HG02973 (cell line): Measurements from ENCODE around the gene C1QL2.

Experiments used
- ATAC-seq: cut with Tn5 transposase; IDR thresholded peaks from one replicate; pipeline ENCODE4 v1.9.1; 2021; ENCODE audit warnings: moderate library complexity; ENCODE audit not compliant: unreplicated experiment

C1QL2 gene

DNA sequence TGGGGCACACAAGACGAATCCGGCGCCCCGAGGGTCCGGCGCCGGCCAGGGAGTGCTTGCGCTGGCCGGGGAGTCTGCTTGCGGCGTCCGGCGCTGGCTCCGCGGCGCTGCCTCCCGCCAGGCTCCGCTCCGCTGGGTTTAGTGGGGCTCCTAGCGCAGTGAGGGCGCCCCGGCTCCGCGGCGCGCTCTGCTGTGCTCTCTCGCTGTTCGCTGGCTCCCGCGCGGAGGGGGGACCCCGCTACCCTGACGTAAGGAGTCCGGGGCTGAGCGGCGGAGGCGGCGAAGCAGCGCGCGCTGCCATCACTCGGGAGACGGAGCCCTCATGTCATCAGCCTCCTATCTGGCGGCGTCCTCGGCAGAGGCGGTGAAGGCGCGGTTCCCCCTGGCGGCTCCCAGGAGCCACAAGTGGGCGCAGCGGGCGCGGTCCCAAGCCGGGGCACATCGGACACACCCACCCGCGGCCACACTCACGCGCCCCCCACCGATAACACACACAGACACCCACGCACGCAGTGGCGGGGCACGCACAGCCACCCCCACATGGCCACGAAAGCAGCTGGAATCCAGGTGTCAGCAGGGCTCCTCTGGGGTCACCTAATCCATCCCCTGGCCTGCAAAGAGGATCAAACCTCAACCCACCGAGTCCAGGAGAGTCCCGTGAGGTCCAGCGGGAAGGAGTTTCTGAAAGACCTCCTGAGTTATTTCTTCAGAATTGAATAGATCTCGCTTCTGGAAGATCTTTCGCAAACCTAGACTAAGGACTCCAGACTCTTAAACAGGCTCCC is at the start of gene C1QL2:
TSS of gene C1QL2 (minus strand) at position 189 of the 785 bp plus-strand sequence. CDS start 482 bp downstream, outside the sequence.
- no peak for ATAC-seq

DNA sequence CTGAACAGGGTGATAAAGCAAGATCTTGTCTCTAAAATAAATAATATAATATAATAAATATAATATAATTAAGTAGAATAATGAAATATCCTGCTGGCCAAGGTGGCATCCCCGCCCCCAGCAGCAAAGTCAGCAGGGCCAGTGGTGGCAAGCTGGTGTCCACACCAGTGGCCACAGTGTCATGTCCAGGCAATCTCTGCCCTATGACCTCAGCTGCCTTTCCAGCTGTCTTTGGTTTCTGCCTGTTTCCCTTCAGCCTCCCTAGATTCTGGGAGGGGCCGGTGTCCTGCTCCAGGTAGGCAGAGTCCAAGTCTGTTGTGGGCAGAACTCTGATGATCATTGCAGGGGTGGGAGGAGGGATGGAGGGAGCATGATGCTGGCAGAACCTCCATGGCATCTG is 48.9 kb upstream of the C1QL2 start:
- ATAC-seq: no peak

DNA sequence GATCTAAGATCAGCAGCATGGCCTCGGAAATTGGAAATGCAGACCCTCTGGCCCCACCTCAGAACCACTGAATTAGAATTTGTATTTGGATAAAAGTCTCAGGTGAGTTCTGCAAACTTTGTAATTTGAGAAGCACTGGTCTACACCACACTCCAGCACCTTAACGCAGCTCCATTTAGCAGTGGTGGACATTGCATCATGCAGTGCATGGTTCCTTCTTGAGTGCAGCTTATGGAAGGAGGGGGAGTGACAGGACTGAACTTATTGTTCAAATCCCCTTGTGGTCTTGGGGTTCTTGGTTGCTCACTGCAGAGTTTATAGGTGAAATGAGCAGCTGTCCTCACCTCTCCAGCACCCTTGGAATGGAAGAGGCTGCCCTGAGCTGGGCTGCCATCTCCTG is 47.6 kb upstream of the C1QL2 start:
- ATAC-seq: no peak

DNA sequence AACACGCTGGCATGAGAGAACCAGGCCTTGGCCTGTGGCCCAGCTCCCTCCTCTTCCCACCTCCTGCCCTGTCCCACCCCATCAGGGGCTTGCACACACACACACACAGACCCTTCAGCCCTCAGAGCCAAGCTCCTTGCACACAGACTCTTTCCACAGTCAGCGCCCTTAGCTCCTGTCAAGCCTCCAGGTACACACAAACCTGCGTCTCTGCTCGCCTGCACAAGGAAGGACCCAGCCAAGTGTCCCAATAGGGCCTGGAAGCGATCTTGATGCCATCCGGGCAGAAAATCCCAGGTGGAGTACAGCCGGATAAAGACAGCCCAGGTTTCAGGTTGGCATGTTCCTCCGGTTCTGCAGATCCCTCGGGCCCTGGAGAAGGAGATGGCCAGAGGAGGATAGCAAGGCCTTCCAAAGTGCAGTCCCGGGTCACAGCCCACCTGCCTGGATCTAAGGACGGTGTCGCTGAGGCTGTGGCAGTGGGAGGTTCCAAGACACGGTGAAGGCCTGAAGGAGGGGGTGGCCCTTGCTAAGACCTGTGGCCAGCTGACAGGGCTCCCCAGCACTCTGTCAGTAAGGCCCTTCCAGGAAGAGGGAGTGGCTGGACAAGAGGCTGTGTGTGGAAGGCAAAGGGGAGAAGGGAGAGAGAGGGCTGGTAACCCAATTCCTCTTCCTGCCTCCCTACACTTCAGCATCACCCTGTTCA is 46.6 kb upstream of the C1QL2 start:
- no peak for ATAC-seq

DNA sequence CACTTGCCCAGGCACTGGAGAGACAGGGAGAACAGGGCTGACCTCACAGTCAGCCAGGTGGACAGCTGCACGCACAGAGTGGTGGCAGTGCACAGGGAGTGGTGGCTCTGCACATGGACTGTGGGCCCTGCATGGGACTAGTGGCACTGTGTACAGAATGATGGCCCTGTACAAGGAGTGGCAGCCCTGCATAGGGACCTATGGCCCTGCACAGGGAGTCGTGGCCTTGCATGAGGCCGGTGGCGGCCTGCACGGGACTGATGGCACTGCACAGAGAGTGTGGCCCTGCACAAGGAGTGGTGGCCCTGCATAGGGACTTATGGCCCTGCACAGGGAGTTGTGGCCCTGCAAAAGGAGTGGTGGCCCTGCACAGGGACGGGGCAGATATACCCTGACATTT is 46.0 kb upstream of the C1QL2 start:
- ATAC-seq: no peak

DNA sequence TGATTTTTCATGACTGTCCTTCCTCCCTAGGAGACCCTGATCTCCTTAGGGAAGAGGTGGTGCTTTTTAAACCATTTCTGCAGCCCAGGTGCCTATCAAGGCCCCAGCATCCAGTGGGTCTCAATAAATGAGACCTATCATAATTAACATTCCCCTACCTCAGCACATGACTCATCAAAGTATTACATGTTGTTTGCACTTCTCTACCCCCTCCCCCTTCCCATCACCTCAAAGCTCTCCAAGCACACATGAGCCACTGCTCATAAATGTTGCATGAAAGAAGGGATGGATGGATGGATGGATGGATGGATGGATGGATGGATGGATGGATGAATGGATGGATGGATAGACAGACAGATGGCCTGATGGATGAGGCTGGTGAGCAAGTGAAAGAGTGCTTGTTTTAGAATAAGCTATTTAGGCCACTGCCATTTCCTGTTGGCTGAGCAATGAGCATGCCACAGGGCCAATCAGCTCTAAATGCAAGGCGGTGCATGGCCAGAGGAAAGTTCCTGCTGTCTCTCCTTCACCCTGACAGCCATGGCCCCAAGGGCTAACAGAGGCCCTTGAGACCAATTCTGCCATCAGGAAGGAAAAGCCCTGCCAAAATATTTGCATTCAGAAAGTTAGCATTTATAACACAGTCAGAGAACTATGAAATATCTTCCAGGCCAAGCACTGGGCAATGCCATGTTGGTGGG is 44.2 kb upstream of the C1QL2 start:
- no peak for ATAC-seq

DNA sequence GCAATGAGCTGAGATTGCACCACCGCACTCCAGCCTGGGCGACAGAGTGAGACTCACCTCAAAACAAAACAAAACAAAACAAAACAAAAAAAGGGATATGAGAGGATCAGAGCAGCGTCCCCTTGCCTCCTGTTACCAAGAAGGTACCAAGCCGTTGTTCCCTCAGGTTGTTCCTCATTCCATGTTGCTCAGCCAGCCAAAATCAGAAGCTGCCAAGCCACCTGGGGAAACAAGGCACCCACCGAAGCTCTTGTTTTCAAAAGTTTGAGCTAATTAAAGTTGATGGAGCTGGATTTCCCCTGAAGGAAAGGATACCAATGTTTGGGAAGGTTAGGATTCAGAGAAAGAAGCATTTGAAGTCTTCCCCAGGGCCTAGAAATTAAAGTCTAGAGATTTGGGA is 43.3 kb upstream of the C1QL2 start:
- no peak for ATAC-seq

DNA sequence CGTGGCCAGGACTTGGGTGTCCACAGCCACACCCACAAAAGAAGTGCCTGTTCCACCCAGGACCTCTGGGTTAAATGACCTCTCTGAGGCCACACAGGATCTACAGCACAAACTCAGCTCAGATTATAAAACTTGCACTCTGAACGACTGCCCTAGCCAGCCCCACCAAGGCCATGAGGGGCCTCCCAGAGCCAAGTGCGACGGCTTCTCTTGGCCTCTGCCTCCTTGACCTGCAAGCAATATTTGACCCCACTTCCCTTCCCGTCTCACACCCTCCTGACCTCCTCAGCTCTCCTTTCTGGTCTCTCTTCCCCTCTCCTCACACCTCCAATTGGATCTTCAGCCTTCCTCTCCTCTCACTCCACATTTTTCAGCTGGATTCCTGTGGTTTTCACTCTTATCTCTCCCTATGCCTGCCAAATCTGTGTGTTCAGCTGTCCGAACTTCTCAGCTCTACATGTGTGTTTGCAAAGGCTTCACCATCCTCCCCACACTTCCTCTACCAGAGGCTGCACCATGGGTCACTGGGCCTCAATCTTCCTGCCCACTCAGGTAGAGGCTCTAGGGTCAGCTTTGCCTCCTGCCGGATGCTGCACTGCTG is 39.8 kb upstream of the C1QL2 start:
- ATAC-seq: no peak

DNA sequence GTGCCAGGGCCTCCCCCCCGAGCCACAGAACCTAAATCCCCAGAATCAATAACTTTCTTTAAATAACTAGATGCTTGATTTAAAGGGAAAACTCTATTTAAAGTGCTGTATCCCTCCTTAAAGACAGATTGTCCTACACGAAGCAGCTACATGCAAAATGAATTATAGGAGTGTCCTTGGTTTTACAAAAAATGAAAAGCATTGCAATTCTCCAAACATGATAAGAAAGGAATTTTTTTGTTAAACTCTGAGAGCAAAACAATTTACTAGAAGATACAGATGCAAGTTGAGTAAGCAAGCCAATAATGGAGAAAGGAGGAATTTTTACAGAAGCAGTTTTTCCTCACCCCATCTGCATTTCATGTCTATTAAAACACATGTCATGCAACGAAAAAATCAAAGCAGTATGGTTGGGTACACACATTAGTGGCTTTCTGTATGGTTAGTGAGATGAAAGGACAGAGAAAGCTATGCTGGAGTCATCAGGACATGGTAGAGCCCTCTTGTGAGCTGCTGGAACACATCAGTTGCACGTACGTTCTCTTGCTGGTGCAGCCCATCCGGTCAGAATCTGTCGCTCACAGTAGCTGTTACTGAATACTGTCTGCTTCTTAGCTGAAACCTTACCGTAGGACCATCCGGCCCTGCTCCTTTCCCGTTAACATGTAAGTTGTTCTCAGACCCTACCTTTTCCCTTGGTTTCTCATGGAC is 39.1 kb upstream of the C1QL2 start:
- no peak for ATAC-seq

DNA sequence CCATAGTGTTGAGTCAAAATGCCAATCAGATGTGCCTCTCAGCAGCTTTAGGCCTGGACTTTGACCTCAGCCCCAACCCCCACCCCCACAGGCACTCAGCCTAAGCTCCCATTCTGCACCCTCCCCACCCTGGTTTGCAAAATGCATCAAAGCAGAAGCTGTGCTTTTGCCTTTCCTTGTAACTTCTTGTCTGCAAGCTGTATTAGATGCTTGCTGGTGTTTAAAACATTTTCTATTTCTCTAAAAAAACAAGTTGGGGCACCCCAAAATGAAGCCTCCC is 38.5 kb upstream of the C1QL2 start:
- ATAC-seq: no peak

DNA sequence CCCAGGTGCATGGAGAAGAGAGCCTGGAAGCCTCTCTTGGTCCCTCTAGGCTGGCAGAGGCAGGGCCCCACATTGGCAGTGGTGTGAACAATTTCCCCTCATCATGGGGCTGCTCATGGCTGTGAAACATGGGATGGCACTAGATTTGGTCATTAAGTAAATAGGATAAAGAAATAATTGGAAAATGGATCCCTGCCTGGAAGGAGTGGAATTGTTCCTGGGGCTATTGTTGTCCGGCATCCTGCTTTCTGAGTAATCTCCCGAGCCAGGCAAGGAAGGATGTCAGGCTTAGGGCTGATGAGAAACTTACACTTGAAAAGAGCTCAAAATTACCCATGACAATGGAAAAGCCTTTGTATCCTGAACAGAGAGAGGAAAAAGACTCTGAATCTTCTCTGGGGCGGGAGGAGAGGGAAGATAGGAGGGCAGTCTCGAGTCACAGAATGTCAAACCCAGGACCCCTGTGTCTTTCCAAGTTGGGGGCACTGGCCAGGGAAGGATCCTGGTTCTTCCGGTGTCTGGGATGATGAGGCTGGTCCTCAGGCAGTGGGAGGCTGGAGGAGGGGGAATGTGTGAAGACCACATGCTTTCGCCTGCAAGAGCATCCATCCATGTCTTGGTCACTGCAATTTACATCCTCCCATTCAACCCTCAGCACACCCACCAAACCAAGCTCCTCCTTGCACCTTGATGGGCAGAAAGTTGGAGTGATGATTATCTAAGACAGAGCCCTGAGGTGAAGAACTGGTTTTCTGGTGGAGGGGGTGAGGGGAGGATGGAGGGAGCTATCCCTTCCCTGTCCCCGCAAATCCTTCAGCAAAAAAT is 38.0 kb upstream of the C1QL2 start:
- ATAC-seq: no peak

DNA sequence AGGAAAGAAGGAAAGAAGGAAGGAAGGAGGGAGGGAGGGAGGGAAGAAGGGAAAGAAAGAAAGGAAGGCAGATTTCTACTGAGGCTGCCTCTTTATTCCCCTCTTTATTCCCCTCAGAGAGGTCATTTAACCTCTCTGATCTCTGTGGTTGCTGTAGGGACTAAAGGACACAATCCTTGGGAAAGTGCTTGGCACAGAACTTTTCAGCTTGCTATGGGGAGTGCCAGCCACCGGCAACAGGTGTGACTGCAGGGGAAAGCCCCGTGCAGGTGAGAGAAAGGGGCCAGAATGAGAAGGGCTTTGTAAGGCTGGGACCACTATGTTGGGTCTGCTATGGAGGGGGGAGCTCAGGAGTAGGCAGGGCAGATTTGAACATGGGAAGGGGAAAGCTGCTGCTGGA is 37.3 kb upstream of the C1QL2 start:
- ATAC-seq: no peak

DNA sequence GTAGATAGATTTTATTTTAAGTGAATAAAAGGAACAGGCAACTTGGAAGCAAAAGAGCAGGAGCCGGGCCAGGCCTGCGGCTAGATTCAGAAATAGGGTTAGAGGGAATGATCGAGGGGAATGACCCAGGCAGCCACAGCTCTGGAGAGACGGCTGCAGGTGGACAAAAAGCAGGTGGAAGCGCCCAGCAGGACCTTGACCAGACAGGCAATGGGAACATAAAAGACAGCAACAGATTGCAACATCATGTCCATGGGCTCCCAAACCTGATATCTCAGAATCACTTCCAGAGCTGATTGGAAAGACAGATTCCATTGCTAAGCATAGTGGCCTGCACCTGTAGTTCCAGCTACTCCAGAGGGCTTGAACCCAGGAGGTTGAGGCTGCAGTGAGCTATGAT is 36.5 kb upstream of the C1QL2 start:
- ATAC-seq: no peak

DNA sequence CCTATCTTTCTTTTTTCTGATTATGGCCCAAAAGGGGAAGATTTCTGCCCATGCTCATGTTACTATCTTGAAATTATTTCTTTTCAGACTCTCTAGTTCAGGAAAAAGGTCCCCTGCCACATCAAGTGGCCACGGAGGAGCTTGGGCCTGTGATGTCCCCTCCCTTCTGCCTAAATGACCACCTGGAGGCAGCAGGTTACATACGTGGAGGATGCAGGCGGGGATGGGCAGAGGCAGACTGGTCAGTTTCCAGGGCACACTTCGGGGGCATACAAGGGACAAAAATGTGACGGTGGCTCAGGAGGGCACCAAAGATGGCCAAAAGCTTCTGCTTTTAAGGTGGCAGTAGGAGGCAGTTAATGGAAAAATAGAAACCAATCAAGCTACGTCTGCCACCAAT is 34.3 kb upstream of the C1QL2 start:
- no peak for ATAC-seq

DNA sequence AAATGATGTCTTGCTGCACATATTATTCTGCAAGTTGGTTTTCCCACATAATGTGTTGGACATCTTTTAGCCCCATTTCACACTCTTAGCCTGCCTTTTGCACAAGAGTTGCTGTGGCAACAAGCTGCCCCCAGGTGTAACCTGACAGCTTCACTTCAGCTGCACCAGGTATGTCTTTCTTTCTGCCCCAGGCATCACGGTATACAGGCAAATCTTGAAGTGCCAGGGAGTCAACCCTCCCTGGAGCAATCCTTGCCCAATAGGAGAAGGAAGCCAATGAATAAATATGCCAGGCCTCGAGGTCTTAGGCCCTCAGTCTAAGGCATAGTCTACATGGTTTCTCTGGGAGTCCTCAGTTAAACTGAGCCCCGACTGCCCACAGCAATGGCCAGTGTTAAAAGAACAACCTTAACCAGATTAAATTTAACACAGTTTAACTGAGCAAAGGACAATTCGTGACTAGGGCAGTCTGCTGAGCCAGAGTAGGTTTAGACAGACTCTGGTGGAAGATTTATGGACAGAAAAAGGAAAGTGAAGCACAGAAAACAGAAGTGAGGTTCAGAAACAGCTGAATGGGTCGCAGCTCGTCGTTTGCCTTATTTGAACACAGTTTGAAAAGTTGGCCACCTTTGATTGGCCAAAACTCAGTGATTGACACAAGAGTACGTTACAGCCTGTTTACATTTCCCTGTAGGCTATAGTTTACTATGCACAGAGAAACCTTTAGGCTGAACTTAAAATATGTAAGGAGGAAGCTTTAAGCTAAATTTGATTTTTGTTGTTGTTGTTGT is 32.0 kb upstream of the C1QL2 start:
- no peak for ATAC-seq

DNA sequence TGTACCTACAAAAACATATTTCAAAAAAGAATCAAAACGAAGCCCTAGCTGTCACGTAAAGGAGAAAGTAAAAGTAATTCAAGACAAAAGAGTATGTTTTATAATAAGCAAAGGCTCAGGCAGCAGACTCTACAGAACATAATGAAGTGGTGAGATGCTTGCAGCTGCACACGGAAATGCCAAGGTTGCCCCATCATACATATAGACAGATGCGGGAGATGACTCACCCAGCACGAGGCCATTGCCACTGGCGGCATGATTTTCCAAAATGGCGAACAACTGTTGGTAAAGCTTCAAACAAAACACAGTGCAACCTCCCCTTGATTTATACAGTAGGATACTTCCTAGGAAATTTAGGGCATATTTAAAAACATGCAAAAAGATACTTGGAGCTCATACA is 26.0 kb upstream of the C1QL2 start:
- no peak for ATAC-seq

DNA sequence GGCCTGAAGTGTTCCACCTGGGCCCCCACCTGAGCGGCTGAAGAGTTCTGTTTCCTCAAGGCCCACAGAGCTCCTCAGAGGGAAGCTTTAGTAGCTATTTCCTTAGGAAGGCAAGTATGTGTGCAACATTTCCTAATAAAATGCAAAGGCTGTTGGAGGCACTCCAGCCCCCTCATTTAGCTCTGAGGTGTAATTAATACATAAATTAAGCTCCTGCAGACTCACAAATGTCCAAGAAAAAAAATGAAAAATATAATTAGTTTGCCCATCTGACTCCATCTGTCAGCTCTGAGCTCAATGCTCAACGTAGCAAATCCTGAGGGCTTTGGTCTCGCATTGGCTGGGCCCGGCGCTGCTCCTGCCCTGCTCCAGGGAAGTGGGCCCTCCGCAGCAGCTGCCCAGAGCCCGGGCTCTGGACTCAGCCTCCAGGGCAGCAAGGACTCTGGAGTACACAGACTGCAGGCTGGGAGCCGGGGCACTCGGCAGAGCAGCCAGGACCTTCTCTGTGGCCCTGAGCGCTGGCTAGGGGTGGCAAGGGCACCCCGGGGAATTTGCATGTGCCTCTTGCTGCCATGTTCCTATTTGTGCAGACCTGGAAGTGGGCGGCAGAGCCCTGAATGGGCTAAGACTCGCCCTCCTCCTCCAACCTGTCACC is 23.4 kb upstream of the C1QL2 start:
- no peak for ATAC-seq

DNA sequence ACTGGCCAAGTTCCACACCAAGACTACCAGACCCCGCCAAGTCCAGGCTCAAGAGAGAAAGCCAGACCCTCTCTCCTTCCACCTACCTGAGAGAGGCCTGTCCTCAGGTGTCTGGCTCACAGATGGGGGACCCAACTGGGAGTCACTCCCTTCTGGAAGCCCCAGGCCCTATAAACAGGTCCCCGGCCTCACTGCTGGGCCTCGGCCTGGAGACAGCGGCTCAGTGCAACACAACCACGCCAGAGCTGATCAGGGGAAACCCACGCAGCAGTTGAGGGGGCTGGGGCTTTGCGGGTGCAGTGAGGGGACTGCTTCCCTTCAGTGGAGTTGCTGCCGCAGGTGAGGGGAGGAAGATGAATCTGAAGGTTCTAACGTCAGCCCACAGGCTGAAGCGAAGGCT is 22.8 kb upstream of the C1QL2 start:
- no peak for ATAC-seq

DNA sequence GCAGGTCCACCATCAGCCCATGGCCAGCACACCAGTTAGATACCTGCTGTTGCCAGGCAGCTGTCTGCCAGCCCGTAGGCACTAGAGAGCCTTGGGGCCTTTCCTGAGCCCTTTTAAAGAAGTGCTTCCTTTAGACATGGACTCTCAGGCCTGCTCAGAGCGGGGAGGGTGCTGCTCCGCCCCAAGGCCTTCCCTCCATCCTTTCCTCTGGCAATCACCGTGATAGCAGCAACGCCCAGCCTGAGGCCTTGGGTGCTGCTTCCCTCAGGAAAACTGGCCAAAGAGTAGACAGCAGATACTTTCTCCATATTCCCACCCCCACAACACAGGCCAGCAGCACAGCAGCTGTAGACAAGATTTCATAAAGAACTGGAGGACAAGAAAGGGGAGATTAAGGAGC is 22.3 kb upstream of the C1QL2 start:
- no peak for ATAC-seq
